HUES48 (cell line): Measurements from ENCODE around the gene GCDH.

Experiments
- H3K27ac ChIP-seq: one replicate; pipeline ENCODE4 v1.7.0; 2013; ENCODE audit warnings: low read depth, low read length, inconsistent platforms
- H3K27me3 ChIP-seq: 2 replicates; pipeline ENCODE4 v1.6.1; 2013; ENCODE audit warnings: mild to moderate bottlenecking, low read length; ENCODE audit not compliant: control insufficient read depth, insufficient read depth
- H3K36me3 ChIP-seq: 2 replicates; pipeline ENCODE4 v1.6.1; 2013; ENCODE audit warnings: low read length; ENCODE audit not compliant: control insufficient read depth, insufficient read depth
- H3K4me1 ChIP-seq: 2 replicates; pipeline ENCODE4 v1.6.1; 2013; ENCODE audit warnings: mild to moderate bottlenecking, low read length; ENCODE audit not compliant: control insufficient read depth, insufficient read depth
- H3K4me3 ChIP-seq: 2 replicates; pipeline ENCODE4 v1.5.1; 2013; ENCODE audit warnings: mild to moderate bottlenecking, low read depth, low read length
- H3K9ac ChIP-seq: 2 replicates; pipeline ENCODE4 v1.6.1; 2013; ENCODE audit warnings: mild to moderate bottlenecking, low read depth, low read length, moderate library complexity
- H3K9me3 ChIP-seq: 2 replicates; pipeline ENCODE4 v1.6.1; 2013; ENCODE audit warnings: low read length; ENCODE audit not compliant: control insufficient read depth, insufficient read depth

The GCDH gene

GRCh38 chr19:12944104-12944674 is 53.2 kb downstream of the GCDH start:
- no peak overlapping the region for H3K4me3 ChIP-seq
- H3K27ac ChIP-seq = peak overlapping the region; percentile 100
- peaks cover 17% of the 10 kb centered on the region; the same call in 1 of the 2 replicates for H3K4me1 ChIP-seq
- H3K9ac ChIP-seq = no peak overlapping the region
- peaks cover 75% of the 10 kb centered on the region for H3K36me3 ChIP-seq
- H3K9me3 ChIP-seq = no peaks in the 10 kb centered on the region
- H3K27me3 ChIP-seq = no peaks in the 10 kb centered on the region

DNA sequence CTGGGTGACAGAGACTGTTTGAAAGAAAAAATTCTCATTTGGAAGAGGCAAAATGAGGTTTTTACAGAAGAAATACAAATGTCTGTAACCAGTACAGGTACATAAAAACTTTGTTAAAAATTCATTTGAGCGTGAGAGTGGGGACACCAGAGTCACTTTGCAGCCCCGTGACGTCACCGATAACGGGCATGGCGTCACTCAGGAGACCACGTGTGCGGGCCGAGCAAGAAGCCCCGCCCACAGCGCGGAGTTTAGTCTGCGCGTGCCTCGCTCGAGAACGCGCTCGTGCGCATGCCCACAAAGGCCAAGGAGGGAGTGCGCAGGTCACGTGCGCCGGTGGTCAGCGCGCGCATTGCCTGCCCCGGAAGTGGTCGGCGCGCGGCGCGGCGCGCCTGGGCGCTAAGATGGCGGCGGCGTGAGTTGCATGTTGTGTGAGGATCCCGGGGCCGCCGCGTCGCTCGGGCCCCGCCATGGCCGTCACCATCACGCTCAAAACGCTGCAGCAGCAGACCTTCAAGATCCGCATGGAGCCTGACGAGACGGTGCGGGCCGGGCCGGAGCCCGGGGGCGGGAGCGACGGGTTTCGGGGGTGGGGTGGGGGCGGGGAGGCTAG is 54.6 kb downstream of the GCDH start, which contains the start of gene RAD23A:
Gene RAD23A, plus strand, starts transcription at position 384 of the 613 bp plus-strand sequence. Its CDS starts 87 bp downstream, at position 471.
- peaks cover 73% of the 10 kb centered on the region for H3K36me3 ChIP-seq
- no peaks in the 10 kb centered on the region for H3K27me3 ChIP-seq

DNA sequence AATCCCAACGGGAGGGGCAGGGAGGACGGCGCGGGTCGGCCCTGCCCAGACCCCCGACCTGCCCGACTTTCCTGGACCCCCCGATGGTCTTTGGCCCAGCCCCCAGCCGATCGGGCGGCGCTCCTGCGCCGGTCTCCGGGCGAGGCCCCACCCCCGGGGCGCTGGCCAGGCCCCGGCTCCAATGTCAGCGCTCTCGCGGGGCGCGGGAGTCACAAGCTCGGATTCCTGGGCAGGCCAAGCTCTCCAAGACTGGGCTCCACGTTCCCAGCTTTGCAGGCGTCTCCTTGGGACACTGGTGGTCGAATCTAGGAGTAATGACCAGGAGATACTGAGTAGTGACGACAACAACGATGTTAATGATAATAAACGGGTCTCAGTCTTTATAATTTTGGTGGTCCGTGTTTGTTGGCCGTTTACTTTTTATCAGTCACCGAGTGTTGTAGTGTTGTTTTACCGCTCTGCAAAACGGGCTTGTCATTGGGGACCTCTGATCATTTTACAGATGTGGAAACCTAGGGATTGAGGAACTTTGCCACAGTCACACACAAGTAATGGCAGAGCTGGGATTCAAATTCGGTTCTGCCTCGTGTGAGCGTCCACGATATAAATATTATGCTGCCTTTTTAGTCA is 55.2 kb downstream of the GCDH start:
- no peaks in the 10 kb centered on the region for H3K9me3 ChIP-seq
- H3K27me3 ChIP-seq = no peaks in the 10 kb centered on the region
- H3K9ac ChIP-seq = peak overlapping the region; percentile 83
- 0 out of 2 replicates have a peak, but pooled peaks cover 8% of the 10 kb centered on the region for H3K4me1 ChIP-seq
- H3K27ac ChIP-seq = peak overlapping the region; percentile 100
- H3K36me3 ChIP-seq = peaks cover 73% of the 10 kb centered on the region
- peak overlapping the region; percentile 87 for H3K4me3 ChIP-seq

More for the DNA sequence above, 54.6 kb downstream of the GCDH start, which contains the start of gene RAD23A:
- no peaks in the 10 kb centered on the region for H3K9me3 ChIP-seq
- H3K4me1 ChIP-seq = peaks cover 8% of the 10 kb centered on the region; the same call in 1 of the 2 replicates
- H3K27ac ChIP-seq = peak within 1 kb of the TSS; percentile 100
- H3K4me3 ChIP-seq = peak within 1 kb of the TSS; percentile 87
- H3K9ac ChIP-seq = peak within 1 kb of the TSS; percentile 90

DNA sequence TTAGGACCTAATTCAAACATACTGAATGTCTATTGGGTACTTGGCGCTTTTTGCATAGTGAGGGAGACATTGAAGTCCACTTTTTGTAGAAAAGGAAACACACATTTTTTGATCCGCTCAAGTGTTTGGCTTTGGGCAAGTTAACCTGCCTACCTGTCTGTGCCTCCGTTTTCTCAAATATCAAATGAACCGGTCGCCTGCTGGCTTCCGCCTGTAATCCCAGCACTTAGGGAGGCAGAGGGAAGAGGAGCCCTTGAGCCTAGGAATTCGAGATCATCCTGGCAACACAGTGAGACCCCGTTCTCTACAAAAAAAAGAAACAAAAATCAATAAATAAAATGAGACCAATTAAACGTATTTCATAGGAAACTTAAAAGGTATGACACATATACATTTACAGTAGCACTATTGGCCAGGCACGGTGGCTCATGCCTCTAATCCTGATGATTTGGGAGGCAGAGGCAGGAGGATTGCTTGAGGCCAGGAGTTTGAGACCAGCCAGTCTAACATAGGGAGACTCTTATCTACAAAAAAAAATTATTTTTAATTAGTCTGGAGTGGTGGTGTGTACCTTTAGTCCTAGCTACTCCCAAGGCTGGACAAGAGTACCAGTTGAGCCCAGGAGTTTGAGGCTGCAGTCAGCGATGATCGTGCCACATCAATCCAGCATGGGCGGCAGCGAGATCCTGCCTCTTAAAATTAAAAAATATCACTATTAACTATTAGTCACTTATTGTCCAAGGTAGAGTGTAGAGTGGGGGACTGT is 56.0 kb downstream of the GCDH start:
- no peaks in the 10 kb centered on the region for H3K9me3 ChIP-seq
- peaks cover 72% of the 10 kb centered on the region for H3K36me3 ChIP-seq
- 0 out of 2 replicates have a peak, but pooled peaks cover 8% of the 10 kb centered on the region for H3K4me1 ChIP-seq
- H3K4me3 ChIP-seq = peak overlapping the region; percentile 87
- peak overlapping the region; percentile 100 for H3K27ac ChIP-seq
- H3K9ac ChIP-seq = peak overlapping the region; percentile 83
- H3K27me3 ChIP-seq = no peaks in the 10 kb centered on the region

- Histone ChIP-seq H3K27ac (no peak overlapping the region), H3K4me3 (no peak overlapping the region), H3K9me3 (no peaks in the 10 kb centered on the region), H3K9ac (no peak overlapping the region), H3K4me1 (0 out of 2 replicates have a peak, but pooled peaks cover 14% of the 10 kb centered on the region), H3K27me3 (no peaks in the 10 kb centered on the region), H3K36me3 (peaks cover 70% of the 10 kb centered on the region)
Observed at GRCh38 chr19:12947702-12948611, 57.0 kb downstream of the GCDH start.

- Histone ChIP-seq H3K27me3 (no peaks in the 10 kb centered on the region), H3K9me3 (no peaks in the 10 kb centered on the region), H3K27ac (no peak overlapping the region), H3K9ac (no peak overlapping the region), H3K4me3 (no peak overlapping the region), H3K36me3 (peaks cover 70% of the 10 kb centered on the region), H3K4me1 (0 out of 2 replicates have a peak, but pooled peaks cover 14% of the 10 kb centered on the region)
Observed at GRCh38 chr19:12948612-12949362, 57.8 kb downstream of the GCDH start.
